Stimulated activated CD4-positive, alpha-beta T cell treated with anti-CD3 and anti-CD28 coated beads, Interleukin-4, amount 100 ng/mL, for 4 hours (primary cell): ENCODE data around the gene VPS25.
A peak's percentile ranks its signal among the peaks of the same experiment; 100 is the strongest.

Experiments used
- DNase-seq, 2 experiments: peaks; one replicate each; pipeline ENCODE4 v3.0.0-alpha.2; 2020

Gene VPS25

GRCh38 chr17:42796066-42796758, 23.0 kb downstream of the VPS25 start:
- no peak for DNase-seq

- no peak for DNase-seq
Measured at GRCh38 chr17:42797067-42798007, 24.1 kb downstream of the VPS25 start.

- no peak for DNase-seq
Measured at GRCh38 chr17:42798011-42798382, 24.7 kb downstream of the VPS25 start.

- DNase-seq: peak; percentile 74 to 79
Measured at GRCh38 chr17:42798383-42799380, 25.4 kb downstream of the VPS25 start, which contains the start of the genes CNTD1 and COA3. TSS of gene CNTD1 (plus strand) at chr17:42798861. CDS start at chr17:42799068, 207 bp downstream. TSS of gene COA3 (minus strand) at chr17:42798704. CDS start at chr17:42798681, 23 bp downstream.

GRCh38 chr17:42803074-42803883, 30.0 kb downstream of the VPS25 start:
- no peak for DNase-seq

GRCh38 chr17:42804918-42805367, 31.7 kb downstream of the VPS25 start:
- no peak for DNase-seq

GRCh38 chr17:42806249-42806648, 33.0 kb downstream of the VPS25 start:
- no peak for DNase-seq

GRCh38 chr17:42809250-42809649, 36.0 kb downstream of the VPS25 start:
- DNase-seq: no peak

- no peak for DNase-seq
Measured at GRCh38 chr17:42814633-42815399, 41.6 kb downstream of the VPS25 start.

GRCh38 chr17:42817866-42818265, 44.6 kb downstream of the VPS25 start:
- no peak for DNase-seq

GRCh38 chr17:42818379-42818778, 45.1 kb downstream of the VPS25 start:
- no peak for DNase-seq

- peak; percentile 50 to 59 for DNase-seq
Measured at GRCh38 chr17:42819939-42820535, 46.8 kb downstream of the VPS25 start.

GRCh38 chr17:42821176-42821575, 47.9 kb downstream of the VPS25 start:
- no peak for DNase-seq

GRCh38 chr17:42827472-42827871, 54.2 kb downstream of the VPS25 start:
- DNase-seq: no peak
